Hepatic stellate cell (primary cell): ENCODE measurements around the gene BDKRB2.

Source experiments
- DNase-seq: peaks from one replicate; pipeline ENCODE4 v3.0.0; 2011; ENCODE audit warnings: low spot score

BDKRB2 gene

DNA sequence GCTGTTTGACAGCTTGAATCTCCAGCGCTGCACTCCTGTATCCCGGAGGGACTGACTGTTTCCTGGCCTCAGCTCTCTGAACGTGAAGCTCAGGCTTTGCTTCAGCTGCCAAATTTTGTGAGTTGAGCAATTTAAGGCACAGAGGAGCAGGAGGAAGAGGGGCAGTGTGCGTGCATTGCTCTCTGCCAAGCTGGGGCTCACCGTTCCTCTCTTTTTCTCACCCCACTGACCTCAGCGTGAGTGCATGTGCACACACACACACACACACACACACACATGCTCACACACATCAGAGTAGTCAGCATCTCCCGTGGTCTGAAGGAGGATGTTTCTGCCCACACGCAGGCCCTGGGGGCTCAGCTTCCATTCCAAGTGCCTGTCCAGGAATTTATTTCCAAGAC lies 27.8 kb upstream of the BDKRB2 start:
- peak; percentile 69 for DNase-seq

- no peak for DNase-seq
These were observed 26.8 kb upstream of the BDKRB2 start for GRCh38 chr14:96177766-96178375.

DNA sequence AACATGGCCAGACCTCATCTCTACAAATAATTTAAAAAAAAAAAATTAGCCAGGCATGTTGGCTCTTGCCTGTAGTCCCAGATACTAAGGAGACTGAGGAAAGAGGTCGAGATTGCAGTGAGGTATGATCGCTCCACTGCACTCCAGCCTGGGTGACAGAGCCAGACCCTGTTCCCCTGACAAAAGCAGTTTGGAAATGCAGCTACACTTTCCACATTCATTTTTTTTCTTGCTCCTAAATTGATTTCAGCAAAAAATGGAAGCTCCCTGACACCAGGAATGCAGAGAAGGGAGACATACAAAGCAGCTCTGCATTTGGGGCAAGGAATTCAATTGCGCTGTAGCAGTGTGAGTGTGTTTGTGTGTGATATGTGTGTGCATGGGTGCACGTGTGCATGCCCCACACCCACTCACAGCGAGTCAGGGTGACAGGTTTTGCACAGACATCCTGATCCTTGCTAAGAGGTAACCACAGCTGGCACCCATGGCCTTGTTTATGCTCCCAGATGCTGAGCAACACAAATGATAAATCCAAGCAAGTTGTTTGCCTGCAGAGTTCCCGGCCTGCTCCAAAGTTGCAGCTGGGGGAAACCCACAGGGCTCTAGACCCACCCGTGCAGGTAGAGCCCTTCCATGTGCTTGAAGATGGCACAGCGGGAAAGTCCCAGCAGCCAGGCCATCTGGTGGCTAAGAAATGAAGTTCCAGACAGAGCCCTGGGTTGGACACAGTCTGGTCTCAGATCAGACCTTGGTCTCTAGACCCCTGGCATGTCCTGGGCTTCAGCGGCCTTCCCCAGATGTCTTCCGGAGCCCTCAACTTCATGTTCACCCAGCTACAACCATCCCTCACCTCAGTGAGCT lies 25.9 kb upstream of the BDKRB2 start:
- DNase-seq = no peak

- no peak for DNase-seq
These were observed 24.4 kb upstream of the BDKRB2 start for GRCh38 chr14:96180043-96180874.

DNA sequence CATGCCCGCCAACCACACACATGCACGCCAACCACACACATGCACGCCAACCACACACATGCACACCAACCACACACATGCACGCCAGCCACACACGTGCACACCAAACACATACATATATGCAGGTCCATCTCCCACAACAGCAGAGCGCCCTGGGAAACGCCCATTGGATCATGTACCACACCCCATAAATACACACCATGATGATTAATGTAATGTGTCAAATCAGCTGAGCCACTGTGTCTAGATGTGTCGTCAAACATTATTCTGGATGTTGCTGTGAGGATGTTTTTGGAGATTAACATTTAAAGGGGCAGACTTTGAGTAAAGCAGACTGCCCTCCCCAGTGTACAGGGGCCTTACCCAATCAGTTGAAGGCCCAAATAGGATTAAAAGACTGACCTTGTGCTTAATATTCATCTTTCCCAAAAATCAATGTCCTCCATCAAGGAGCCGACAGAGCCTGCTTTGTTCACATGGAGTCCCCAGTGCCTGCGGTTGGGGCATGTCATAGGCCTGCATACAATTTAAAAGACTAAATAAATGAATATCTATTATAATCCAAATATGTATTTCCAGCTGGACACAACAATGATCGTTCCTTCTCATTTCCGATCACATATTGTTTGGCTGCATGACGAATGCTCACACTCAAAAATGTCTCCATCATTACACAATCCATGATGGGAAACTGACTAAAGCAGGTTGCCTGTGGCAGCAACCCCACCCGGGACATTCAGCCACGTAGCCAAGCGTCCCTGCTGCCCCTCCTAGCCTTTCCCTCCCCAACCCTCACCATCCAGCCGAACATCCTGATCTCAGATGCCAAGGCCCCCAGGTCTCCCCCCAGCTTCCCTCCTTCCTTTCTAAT lies 23.2 kb upstream of the BDKRB2 start:
- no peak for DNase-seq

GRCh38 chr14:96182546-96182945 lies 22.1 kb upstream of the BDKRB2 start:
- DNase-seq = no peak

DNA sequence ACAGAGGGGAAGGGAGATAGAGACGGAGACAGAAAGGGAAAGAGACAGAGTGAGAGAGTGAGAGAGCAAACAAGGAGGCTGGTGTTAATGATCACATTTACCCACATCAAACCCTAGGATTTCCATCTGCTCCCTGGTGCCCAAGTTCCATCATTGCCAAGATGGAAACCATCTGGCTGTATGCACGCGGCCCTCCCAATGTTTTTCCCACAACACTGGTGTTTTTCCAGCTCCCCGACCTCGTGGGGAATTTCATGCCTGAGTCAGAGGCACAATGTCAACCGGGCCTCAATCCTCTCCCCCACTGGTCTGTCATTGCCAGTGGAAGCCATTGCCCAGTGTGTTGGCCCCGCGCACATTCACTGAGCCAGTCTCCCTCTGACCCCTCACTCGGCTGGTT lies 19.9 kb upstream of the BDKRB2 start:
- no peak for DNase-seq

DNA sequence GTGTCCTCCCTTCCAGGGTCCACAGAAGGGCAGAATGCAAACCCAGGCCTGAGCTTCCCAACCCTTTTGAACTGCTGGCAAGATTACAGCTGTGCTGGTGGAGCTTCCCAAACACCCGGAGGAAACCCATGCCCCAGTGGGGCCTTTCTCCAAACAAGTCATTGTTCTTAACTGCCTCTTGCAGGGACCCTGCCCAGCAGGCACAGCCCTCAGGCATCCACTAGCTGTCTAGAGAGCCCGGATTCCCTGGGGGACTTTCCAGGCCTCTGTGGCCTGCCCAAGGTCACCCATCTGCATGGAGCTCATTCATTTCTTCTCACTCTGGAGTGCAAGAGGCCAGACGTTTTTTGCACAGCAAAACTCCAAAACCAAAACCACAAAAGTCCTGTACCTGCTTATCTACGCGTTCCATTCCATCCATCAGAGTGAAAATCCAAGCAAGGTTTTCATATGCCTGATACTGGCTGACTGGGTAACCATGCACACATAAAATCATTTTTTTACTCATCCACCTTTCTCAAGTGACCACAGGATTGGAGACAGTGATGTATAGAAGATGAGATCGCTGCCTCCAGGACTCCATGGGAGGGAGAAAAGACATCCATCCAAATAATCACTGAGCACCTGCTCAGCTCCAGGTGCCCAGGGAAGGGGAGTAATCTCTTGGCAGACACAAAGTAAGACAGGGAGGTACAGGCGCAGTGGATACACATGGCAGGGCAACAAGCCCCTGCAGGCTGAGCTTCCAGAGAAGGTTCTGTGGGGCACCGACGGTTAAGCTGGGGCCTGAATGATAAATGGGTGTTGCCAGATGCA lies 17.2 kb upstream of the BDKRB2 start:
- DNase-seq = no peak

- DNase-seq = peak; percentile 69
These were observed 15.3 kb upstream of the BDKRB2 start for GRCh38 chr14:96189281-96189711.

DNA sequence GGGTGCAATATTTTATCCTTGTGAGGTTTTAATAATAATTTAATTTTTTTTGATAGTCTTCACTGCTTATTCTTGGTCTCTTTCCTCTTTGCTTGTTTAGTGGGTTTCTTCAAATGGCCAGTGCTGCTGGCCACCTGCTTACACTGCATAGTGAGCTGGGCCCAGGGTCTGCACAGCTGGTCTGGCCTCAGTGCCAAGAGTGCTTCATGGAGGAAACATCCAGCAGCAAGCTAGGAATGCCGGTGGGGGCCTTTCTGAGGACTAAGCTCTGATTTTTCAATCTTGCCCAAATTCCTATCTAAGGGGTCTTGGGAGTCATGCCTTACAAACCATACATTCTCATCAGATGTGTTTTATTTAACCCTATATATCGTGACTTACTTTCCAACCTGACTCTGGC lies 13.3 kb upstream of the BDKRB2 start:
- no peak for DNase-seq

- no peak for DNase-seq
These were observed 12.7 kb upstream of the BDKRB2 start for GRCh38 chr14:96191841-96192462.

DNA sequence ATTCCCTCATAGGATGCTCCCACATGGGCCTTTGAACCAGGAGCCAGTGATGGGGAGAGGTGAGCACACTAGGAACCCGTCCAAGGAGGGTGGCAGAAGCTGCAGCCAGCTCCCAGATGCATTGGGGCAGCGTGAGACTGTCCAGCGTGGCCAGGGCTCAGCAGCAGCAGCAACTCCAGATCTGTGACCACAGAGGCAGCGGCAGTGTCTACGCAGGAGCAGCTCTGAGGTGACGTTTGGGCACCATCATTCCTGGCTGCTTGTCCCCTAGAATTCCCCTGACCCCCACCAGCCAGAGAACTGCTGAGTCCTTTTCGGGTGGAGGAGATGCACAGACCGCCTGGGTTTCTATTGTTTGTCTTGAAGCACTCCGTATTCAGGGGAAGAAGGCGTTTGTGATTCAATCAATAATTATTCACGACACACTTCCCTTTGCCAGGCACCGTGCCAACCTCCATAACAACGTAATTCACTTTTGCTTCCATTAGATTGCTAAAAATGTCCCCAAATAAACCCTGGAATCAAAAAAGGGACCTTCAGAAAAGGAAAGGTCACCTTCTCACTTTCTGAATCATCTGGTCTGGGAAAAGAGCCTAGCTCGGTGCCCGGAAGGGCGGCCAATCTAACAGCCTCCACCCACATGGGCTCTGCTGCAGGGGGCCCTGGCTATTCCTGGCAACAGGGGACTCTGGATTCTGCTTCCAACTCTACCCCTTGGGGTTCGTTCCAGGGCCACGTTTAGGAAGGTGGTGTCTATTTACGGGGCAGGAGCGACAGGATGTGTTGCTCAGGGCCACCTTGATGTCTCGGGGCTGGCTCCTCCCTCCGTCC lies 11.4 kb upstream of the BDKRB2 start:
- DNase-seq = no peak

DNA sequence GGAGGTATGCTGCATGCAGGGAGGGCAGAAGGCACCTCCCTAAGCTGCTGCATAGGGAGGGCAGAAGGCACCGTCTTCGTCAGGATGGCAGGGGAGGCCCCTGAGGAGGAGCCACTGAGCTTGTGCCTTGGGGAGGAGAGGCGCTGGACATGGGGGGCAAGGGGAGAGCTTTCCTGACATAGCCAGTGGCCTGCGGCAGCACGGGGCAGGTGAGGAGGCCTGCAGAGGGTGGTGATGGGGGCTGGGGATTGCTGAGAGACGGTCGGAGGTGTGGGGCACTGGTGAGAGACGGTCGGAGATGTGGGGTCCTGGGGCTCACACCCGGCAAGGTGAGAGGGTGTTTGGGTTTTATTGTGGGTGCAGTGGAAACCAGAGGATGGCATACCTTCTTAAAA lies 10.4 kb upstream of the BDKRB2 start:
- no peak for DNase-seq

DNA sequence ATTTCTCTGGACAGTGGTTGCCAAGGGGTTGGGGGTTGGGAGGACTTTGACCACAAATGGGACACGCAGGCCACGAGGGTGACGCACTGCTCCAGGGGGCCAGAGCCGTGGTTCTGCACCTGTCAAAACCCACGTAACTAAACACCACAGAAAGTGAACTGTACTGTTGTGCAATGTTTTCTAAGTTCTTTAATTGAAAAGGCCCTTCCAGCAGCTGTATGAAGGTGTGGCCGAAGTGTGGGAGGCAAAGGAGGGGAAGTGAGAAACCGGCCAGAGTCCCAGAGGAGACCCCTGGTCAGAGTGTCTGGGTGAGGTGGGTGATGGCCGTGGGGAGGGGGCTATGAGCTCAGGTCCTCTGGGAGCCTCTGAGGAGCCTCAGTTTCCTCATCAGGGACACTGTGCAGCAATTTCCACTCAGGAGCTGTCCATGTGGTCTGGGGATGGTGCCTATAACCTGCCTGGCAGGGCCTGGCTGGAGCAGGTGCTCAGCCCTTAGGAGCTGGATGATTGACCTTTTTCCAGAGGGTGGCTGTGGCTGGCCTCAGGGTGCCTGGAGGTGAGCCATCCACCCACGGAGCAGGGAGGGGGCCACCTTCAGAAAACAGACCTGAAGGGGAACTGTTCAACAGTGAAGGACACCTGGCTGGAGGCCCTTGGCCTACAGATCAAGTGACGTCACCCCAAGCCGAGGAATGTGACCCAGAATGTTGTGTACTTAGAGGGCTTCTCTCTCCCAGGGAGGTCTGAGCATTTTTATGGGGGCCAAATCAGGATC lies 9.8 kb upstream of the BDKRB2 start:
- DNase-seq = no peak

DNA sequence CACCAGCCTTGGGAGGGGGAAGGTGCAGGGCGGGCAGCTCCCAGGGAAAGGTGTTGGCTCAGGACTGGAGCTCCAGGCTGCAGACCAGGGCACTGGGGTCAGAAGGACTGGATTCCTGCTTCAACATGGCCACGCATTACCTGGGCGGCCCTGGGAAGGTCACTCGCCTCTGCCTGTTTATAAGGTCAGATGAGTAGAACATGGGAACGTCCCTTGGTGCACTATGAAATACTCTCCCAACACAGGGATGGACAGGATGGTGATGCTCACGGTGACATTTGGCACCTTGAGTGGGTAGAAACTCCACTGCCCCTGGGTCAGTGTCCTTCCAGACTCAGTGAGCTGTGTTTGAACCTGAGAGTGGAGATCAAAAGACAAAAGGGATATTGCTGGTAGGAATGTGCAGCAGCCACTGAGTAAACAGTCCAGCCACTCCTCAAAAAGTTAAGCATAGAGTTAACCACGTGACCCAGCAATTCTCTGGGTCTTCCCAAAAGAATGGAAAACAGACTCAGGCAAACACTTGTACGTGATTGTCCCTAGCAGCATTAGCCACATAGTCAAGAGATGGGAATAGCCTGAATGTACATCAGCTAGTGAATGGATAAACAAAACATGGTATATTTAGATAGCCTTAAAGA lies 9.1 kb upstream of the BDKRB2 start:
- DNase-seq = no peak

GRCh38 chr14:96197163-96197852 lies 7.3 kb upstream of the BDKRB2 start:
- no peak for DNase-seq

DNA sequence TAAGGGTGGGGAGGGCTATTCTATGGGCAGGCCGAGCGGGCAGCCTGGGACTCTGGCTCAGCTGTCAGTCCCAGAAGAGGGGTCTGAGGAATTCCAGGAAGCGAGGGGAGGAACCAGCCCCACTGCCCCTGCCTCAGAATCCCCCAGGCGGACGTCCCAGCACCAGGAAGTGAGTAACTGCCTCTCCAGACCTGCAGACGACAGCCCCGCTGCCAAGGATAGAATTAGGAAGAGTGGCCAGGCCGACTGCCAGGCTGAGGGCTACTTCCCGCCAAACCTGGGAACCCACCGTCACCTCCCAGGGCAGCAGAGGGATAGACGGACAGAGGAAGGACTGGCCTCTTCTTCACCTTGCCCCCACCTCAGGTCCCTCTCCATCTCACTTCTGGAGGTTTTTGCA lies 6.7 kb upstream of the BDKRB2 start:
- DNase-seq = no peak
